Neural cell (in vitro differentiated cells): ENCODE results near the gene NUDT9. TPM values are rescaled to one million over a fixed set of nuclear protein-coding genes. Genes with fewer than 3 reads are reported as not detected.

Experiments used
- H2AFZ ChIP-seq: fragments of 200-600, 300-800 bp; sonication (generic), shearing (Covaris generic); 2 replicates; pipeline ENCODE4 v1.6.0; 2014; ENCODE audit warnings: low read depth, mild to moderate bottlenecking, antibody characterized with exemption, low read length, moderate library complexity
- H3F3A ChIP-seq: fragments of 200-600 bp; shearing (Covaris generic); 2 replicates; pipeline ENCODE4 v1.6.1; 2016; ENCODE audit warnings: mild to moderate bottlenecking, moderate library complexity, mixed read lengths, antibody characterized with exemption, low read length; ENCODE audit not compliant: insufficient read depth, poor library complexity, severe bottlenecking
- H3K27ac ChIP-seq: fragments of 200-600, 300-800 bp; sonication (generic), shearing (Covaris generic); 2 replicates; pipeline ENCODE4 v1.5.1; 2014; ENCODE audit warnings: mild to moderate bottlenecking, low read length, moderate library complexity
- H3K27me3 ChIP-seq: fragments of 300-800, 200-600 bp; sonication (generic), shearing (Covaris generic); 2 replicates; pipeline ENCODE4 v1.6.0; 2014; ENCODE audit warnings: mild to moderate bottlenecking, low read depth, low read length, moderate library complexity; ENCODE audit not compliant: insufficient read depth
- H3K36me3 ChIP-seq: fragments of 300-800, 200-600 bp; sonication (generic), shearing (Covaris generic); 2 replicates; pipeline ENCODE4 v1.5.1; 2014; ENCODE audit warnings: mild to moderate bottlenecking, antibody characterized with exemption, low read length, moderate library complexity; ENCODE audit not compliant: insufficient read depth
- H3K4me2 ChIP-seq: fragments of 300-800, 200-600 bp; sonication (generic), shearing (Covaris generic); 2 replicates; pipeline ENCODE4 v1.6.0; 2014; ENCODE audit warnings: mild to moderate bottlenecking, low read length
- H3K4me3 ChIP-seq: fragments of 300-800, 200-600 bp; sonication (generic), shearing (Covaris generic); 2 replicates; pipeline ENCODE4 v1.5.1; 2014; ENCODE audit warnings: mild to moderate bottlenecking, low read length, moderate library complexity
- H3K79me2 ChIP-seq: fragments of 200-600 bp; shearing (Covaris generic); replicated peaks from 2 replicates; pipeline ENCODE4 v1.6.0; 2014; ENCODE audit warnings: mild to moderate bottlenecking, low read length, moderate library complexity; ENCODE audit not compliant: insufficient read depth
- H3K9ac ChIP-seq: fragments of 300-800, 200-600 bp; sonication (generic), shearing (Covaris generic); 2 replicates; pipeline ENCODE4 v1.6.1; 2016; ENCODE audit warnings: mild to moderate bottlenecking, low read length, mixed read lengths
- H3K9me2 ChIP-seq: fragments of 200-600 bp; shearing (Covaris generic); 2 replicates; pipeline ENCODE4 v1.6.1; 2016; ENCODE audit warnings: mild to moderate bottlenecking, low read length, mixed read lengths; ENCODE audit not compliant: insufficient read depth
- H3K9me3 ChIP-seq: fragments of 200-600, 300-800 bp; sonication (generic), shearing (Covaris generic); 2 replicates; pipeline ENCODE4 v1.6.1; 2016; ENCODE audit warnings: mild to moderate bottlenecking, mixed run types, low read length, moderate library complexity, mixed read lengths
- H4K20me1 ChIP-seq: fragments of 200-600 bp; shearing (Covaris generic); 2 replicates; pipeline ENCODE4 v1.6.1; 2016; ENCODE audit warnings: mild to moderate bottlenecking, mixed run types; ENCODE audit not compliant: insufficient read depth
- CTCF ChIP-seq: fragments of 450-650 bp; IDR thresholded peaks from 2 replicates; pipeline ENCODE4 v1.5.1; 2014; ENCODE audit warnings: antibody characterized with exemption, mild to moderate bottlenecking, moderate library complexity; ENCODE audit not compliant: poor library complexity, severe bottlenecking
- EP300 ChIP-seq: fragments of 450-650 bp; conservative IDR thresholded peaks from 2 replicates; pipeline ENCODE4 v1.6.1; 2014; ENCODE audit warnings: antibody characterized with exemption, mild to moderate bottlenecking, moderate library complexity; ENCODE audit not compliant: poor library complexity, severe bottlenecking
- EZH2 ChIP-seq: fragments of 200-600, 300-800 bp; shearing (Covaris generic), sonication (generic); IDR thresholded peaks from 2 replicates; pipeline ENCODE4 v1.6.1; 2014; ENCODE audit warnings: antibody characterized with exemption, low read length, borderline replicate concordance, mild to moderate bottlenecking; ENCODE audit not compliant: insufficient read depth, poor library complexity, severe bottlenecking
- MXI1 ChIP-seq: fragments of 450-650 bp; conservative IDR thresholded peaks from 2 replicates; pipeline ENCODE4 v1.6.1; 2014; ENCODE audit warnings: antibody characterized with exemption, mild to moderate bottlenecking; ENCODE audit not compliant: poor library complexity, severe bottlenecking
- POLR2AphosphoS5 ChIP-seq: IDR thresholded peaks from 2 replicates; pipeline ENCODE4 v1.6.1; 2012
- RAD21 ChIP-seq: fragments of 450-650 bp; conservative IDR thresholded peaks from 2 replicates; pipeline ENCODE4 v1.6.1; 2014; ENCODE audit warnings: antibody characterized with exemption, mild to moderate bottlenecking, moderate library complexity
- REST ChIP-seq: IDR thresholded peaks from 2 replicates; pipeline ENCODE4 v1.6.1; 2012; ENCODE audit warnings: borderline replicate concordance
- SMC3 ChIP-seq: fragments of 450-650 bp; conservative IDR thresholded peaks from 2 replicates; pipeline ENCODE4 v1.6.1; 2014; ENCODE audit warnings: antibody characterized with exemption, mild to moderate bottlenecking, moderate library complexity; ENCODE audit not compliant: poor library complexity
- TAF1 ChIP-seq: IDR thresholded peaks from 2 replicates; pipeline ENCODE4 v1.6.1; 2012; ENCODE audit warnings: low read depth
- polyA plus RNA-seq: library from polyadenylated mRNA; depleted of rRNA; stranded (reverse); fragments of >200 nt; gene quantifications from 2 replicates; pipeline ENCODE4 v1.2.3, GENCODE V29; 2014

NUDT9 gene
- polyA plus RNA-seq, 1 donor from 2014 or later: 25.5 TPM

- Histone ChIP-seq H3K9me2 (no peaks in the 10 kb centered on the region), H3K9me3 (no peaks in the 10 kb centered on the region), H3K4me2 (no peak overlapping the region), H3K27ac (no peak overlapping the region), H3K4me3 (no peak overlapping the region), H3F3A (no peaks in the 10 kb centered on the region), H3K36me3 (no peaks in the 10 kb centered on the region), H2AFZ (no peak overlapping the region), H3K79me2 (peaks cover 43% of the 10 kb centered on the region), H3K27me3 (no peaks in the 10 kb centered on the region), H3K9ac (no peak overlapping the region), H4K20me1 (no peaks in the 10 kb centered on the region)
- TF ChIP-seq RAD21 (no peak), REST (no peak), EP300 (no peak), TAF1 (no peak), POLR2AphosphoS5 (no peak), EZH2 (no peak), SMC3 (no peak), MXI1 (no peak), CTCF (no peak)
Observed at GRCh38 chr4:87427518-87427868, 5.1 kb downstream of the NUDT9 start.

GRCh38 chr4:87428979-87429378, 6.6 kb downstream of the NUDT9 start:
- Histone ChIP-seq H3K79me2 (peaks cover 41% of the 10 kb centered on the region), H3K9me2 (no peaks in the 10 kb centered on the region), H3K36me3 (no peaks in the 10 kb centered on the region), H3K9me3 (no peaks in the 10 kb centered on the region), H3F3A (no peaks in the 10 kb centered on the region), H3K9ac (no peak overlapping the region), H3K27me3 (no peaks in the 10 kb centered on the region), H3K27ac (no peak overlapping the region), H2AFZ (no peak overlapping the region), H3K4me2 (no peak overlapping the region), H4K20me1 (no peaks in the 10 kb centered on the region), H3K4me3 (no peak overlapping the region)
- TF ChIP-seq SMC3 (no peak), CTCF (no peak), TAF1 (no peak), REST (no peak), RAD21 (no peak), MXI1 (no peak), EZH2 (no peak), EP300 (no peak), POLR2AphosphoS5 (no peak)
